Measurements from ENCODE around the gene LARP1B. TPM values are rescaled to one million over a fixed set of nuclear protein-coding genes. Genes with fewer than 3 reads are reported as not detected.

The LARP1B gene
- total RNA-seq, 1 experiment from 2014 or later, result 31.1 TPM

GRCh38 chr4:128145727-128146126, 84.6 kb downstream of the LARP1B start:
- H3K4me2 ChIP-seq (ENCODE audit: low read length), result no peak overlapping the region
- H3K4me3 ChIP-seq (replicated peaks in 1 of 2; ENCODE audit: low read depth in 1 of 2, low read length in 2 of 2), result no peak overlapping the region
- POLR2A ChIA-PET, result no interaction called here
- ATAC-seq (no peak), DNase-seq (ENCODE audit: low read depth, low spot score) (no peak)
- H3K79me2 ChIP-seq (ENCODE audit: insufficient read depth, low read length), result no peaks in the 10 kb centered on the region
- H3K9me2 ChIP-seq (ENCODE audit: insufficient read depth), result no peaks in the 10 kb centered on the region
- no peak overlapping the region for H3K9ac ChIP-seq (ENCODE audit: low read length)
- H2AFZ ChIP-seq (ENCODE audit: low read depth, low read length, poor library complexity, severe bottlenecking), result no peak overlapping the region
- no peak for TF ChIP-seq EZH2 (IDR thresholded peaks at IDR 0.05)
- no peak for TF ChIP-seq POLR2A (IDR thresholded peaks at IDR 0.05; ENCODE audit: borderline replicate concordance, extremely low read depth, insufficient read depth, insufficient read length)
- TF ChIP-seq TCF7L2 (IDR thresholded peaks at IDR 0.05; ENCODE audit: borderline replicate concordance, extremely low read depth, insufficient read depth, insufficient read length), result no peak
- TF ChIP-seq MAX (IDR thresholded peaks at IDR 0.05), result no peak
- no peak for TF ChIP-seq ELF1 (IDR thresholded peaks at IDR 0.05; ENCODE audit: borderline replicate concordance, low read depth)
- no peak for TF ChIP-seq CBX3 (IDR thresholded peaks at IDR 0.05; ENCODE audit: low read depth)
- TF ChIP-seq EZH2phosphoT487 (IDR thresholded peaks at IDR 0.05; ENCODE audit: borderline replicate concordance), result no peak
- H3K27ac ChIP-seq (ENCODE audit: low read depth, low read length), result no peak overlapping the region
- no peaks in the 10 kb centered on the region for H3K4me1 ChIP-seq (ENCODE audit: control insufficient read depth in 1 of 2, insufficient read depth in 2 of 2, low read length in 2 of 2)
- BruUV-seq (replicated peaks), result no TSS peak
- peaks cover 0 to 5% of the 10 kb centered on the region in 2 experiments; a peak in 1 of 4 replicates for H3K9me3 ChIP-seq (ENCODE audit: control insufficient read depth in 1 of 2, insufficient read depth in 1 of 2, low read depth in 1 of 2, low read length in 2 of 2)
- intact Hi-C loops (cut with micrococcal nuclease), result no loop called here
- no peaks in the 10 kb centered on the region for H3K36me3 ChIP-seq (ENCODE audit: control insufficient read depth in 1 of 2, insufficient read depth in 2 of 2, low read length in 2 of 2)
- H3K27me3 ChIP-seq (ENCODE audit: insufficient read depth, low read length), result no peaks in the 10 kb centered on the region
- no peaks in the 10 kb centered on the region for H4K20me1 ChIP-seq (ENCODE audit: insufficient read depth)
- RAD21 ChIA-PET (ENCODE audit: low non-redundant PET in 1 of 2, low total read pairs in 2 of 2, uncharacterized antibody in 2 of 2, unreplicated experiment in 2 of 2), result no interaction called here
- CTCF ChIA-PET, result no interaction called here

DNA sequence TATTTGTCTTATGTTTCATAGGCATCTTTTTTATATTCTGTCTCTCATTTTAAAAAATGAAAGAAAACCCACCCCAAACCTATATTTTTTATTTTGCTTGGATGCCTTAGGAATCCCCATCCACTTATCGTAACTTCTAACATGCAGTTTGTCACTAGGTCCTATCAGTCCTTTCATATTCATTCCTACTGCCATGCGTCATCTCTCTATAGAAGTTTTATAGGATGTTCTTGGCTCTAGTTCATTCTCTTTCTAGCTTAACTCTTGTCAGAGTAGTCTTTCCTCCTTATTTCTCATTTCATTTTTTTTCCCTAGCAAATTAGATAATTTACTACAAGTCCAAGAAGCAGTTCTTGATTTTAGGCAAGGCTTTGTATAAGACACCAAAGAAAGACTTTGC, 92.7 kb downstream of the LARP1B start:
- ATAC-seq, result no peak
- TF ChIP-seq CBX3 (IDR thresholded peaks at IDR 0.05; ENCODE audit: low read depth), result no peak
- TF ChIP-seq, protein P1, sequence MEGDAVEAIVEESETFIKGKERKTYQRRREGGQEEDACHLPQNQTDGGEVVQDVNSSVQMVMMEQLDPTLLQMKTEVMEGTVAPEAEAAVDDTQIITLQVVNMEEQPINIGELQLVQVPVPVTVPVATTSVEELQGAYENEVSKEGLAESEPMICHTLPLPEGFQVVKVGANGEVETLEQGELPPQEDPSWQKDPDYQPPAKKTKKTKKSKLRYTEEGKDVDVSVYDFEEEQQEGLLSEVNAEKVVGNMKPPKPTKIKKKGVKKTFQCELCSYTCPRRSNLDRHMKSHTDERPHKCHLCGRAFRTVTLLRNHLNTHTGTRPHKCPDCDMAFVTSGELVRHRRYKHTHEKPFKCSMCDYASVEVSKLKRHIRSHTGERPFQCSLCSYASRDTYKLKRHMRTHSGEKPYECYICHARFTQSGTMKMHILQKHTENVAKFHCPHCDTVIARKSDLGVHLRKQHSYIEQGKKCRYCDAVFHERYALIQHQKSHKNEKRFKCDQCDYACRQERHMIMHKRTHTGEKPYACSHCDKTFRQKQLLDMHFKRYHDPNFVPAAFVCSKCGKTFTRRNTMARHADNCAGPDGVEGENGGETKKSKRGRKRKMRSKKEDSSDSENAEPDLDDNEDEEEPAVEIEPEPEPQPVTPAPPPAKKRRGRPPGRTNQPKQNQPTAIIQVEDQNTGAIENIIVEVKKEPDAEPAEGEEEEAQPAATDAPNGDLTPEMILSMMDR (IDR thresholded peaks at IDR 0.05 in 2 of 3, conservative IDR thresholded peaks at IDR 0.05 in 1 of 3; ENCODE audit: borderline replicate concordance in 1 of 3, insufficient read depth in 1 of 3, low read depth in 2 of 3, low read length in 2 of 3), result no peak
- TF ChIP-seq EGR1 (IDR thresholded peaks at IDR 0.05; ENCODE audit: low read depth), result no peak
- TF ChIP-seq, protein P2, sequence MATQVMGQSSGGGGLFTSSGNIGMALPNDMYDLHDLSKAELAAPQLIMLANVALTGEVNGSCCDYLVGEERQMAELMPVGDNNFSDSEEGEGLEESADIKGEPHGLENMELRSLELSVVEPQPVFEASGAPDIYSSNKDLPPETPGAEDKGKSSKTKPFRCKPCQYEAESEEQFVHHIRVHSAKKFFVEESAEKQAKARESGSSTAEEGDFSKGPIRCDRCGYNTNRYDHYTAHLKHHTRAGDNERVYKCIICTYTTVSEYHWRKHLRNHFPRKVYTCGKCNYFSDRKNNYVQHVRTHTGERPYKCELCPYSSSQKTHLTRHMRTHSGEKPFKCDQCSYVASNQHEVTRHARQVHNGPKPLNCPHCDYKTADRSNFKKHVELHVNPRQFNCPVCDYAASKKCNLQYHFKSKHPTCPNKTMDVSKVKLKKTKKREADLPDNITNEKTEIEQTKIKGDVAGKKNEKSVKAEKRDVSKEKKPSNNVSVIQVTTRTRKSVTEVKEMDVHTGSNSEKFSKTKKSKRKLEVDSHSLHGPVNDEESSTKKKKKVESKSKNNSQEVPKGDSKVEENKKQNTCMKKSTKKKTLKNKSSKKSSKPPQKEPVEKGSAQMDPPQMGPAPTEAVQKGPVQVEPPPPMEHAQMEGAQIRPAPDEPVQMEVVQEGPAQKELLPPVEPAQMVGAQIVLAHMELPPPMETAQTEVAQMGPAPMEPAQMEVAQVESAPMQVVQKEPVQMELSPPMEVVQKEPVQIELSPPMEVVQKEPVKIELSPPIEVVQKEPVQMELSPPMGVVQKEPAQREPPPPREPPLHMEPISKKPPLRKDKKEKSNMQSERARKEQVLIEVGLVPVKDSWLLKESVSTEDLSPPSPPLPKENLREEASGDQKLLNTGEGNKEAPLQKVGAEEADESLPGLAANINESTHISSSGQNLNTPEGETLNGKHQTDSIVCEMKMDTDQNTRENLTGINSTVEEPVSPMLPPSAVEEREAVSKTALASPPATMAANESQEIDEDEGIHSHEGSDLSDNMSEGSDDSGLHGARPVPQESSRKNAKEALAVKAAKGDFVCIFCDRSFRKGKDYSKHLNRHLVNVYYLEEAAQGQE (IDR thresholded peaks at IDR 0.05; ENCODE audit: low read depth), result no peak
- no peak for TF ChIP-seq SP1 (IDR thresholded peaks at IDR 0.05; ENCODE audit: low read depth)
- no peak for TF ChIP-seq POLR2AphosphoS5 (IDR thresholded peaks at IDR 0.05; ENCODE audit: low read depth, low read length)
- TF ChIP-seq ZNF274 (IDR thresholded peaks at IDR 0.05; ENCODE audit: low read depth, low read length), result no peak
- TF ChIP-seq TCF7L2 (IDR thresholded peaks at IDR 0.05; ENCODE audit: borderline replicate concordance, extremely low read depth, insufficient read depth, insufficient read length), result no peak
- TF ChIP-seq YY1 (IDR thresholded peaks at IDR 0.05; ENCODE audit: extremely low read depth, insufficient replicate concordance, low read depth, low read length), result no peak
- no peak for TF ChIP-seq ATF3 (IDR thresholded peaks at IDR 0.05)
- TF ChIP-seq ZFX (IDR thresholded peaks at IDR 0.05), result no peak
- TF ChIP-seq FOSL1 (IDR thresholded peaks at IDR 0.05; ENCODE audit: low read depth), result no peak

More for the DNA sequence above, 92.7 kb downstream of the LARP1B start:
- Histone ChIP-seq H4K20me1 (ENCODE audit: insufficient read depth) (no peaks in the 10 kb centered on the region), H3K4me1 (ENCODE audit: control insufficient read depth in 1 of 2, insufficient read depth in 2 of 2, low read length in 2 of 2) (no peaks in the 10 kb centered on the region), H3K36me3 (ENCODE audit: control insufficient read depth in 1 of 2, insufficient read depth in 2 of 2, low read length in 2 of 2) (no peaks in the 10 kb centered on the region), H3K9me2 (ENCODE audit: insufficient read depth) (no peaks in the 10 kb centered on the region), H3K9me3 (ENCODE audit: control insufficient read depth in 1 of 2, insufficient read depth in 1 of 2, low read depth in 1 of 2, low read length in 2 of 2) (no peaks in the 10 kb centered on the region), H3K4me3 (replicated peaks in 1 of 2; ENCODE audit: low read depth in 1 of 2, low read length in 2 of 2) (no peak overlapping the region), H3K9ac (ENCODE audit: low read length) (no peak overlapping the region), H3K27ac (ENCODE audit: low read depth, low read length) (no peak overlapping the region), H2AFZ (ENCODE audit: low read depth, low read length, poor library complexity, severe bottlenecking) (no peak overlapping the region), H3K27me3 (ENCODE audit: insufficient read depth, low read length) (no peaks in the 10 kb centered on the region), H3K4me2 (ENCODE audit: low read length) (no peak overlapping the region), H3K79me2 (ENCODE audit: insufficient read depth, low read length) (no peaks in the 10 kb centered on the region)
- CTCF ChIA-PET, result no interaction called here
- intact Hi-C loops (cut with micrococcal nuclease), result no loop called here
- DNase-seq (ENCODE audit: low read depth, low spot score), result no peak
- RAD21 ChIA-PET (ENCODE audit: low non-redundant PET in 1 of 2, low total read pairs in 2 of 2, uncharacterized antibody in 2 of 2, unreplicated experiment in 2 of 2), result no interaction called here
- POLR2A ChIA-PET, result no interaction called here
- no TSS peak for BruUV-seq (replicated peaks)
